Suppressor macrophage treated with lipopolysaccharide for 1 hour (primary cell): ENCODE data around the gene PITX1.
"Not testable (repeated sequence)": the region's sequence is repeated elsewhere in the genome, so short reads cannot be mapped to it uniquely, and the experiment has no call there.

Source experiments
- DNase-seq, 3 donors: peaks; one replicate each; pipeline ENCODE4 v3.0.0-alpha.2; 2020 to 2022

Gene PITX1

DNA sequence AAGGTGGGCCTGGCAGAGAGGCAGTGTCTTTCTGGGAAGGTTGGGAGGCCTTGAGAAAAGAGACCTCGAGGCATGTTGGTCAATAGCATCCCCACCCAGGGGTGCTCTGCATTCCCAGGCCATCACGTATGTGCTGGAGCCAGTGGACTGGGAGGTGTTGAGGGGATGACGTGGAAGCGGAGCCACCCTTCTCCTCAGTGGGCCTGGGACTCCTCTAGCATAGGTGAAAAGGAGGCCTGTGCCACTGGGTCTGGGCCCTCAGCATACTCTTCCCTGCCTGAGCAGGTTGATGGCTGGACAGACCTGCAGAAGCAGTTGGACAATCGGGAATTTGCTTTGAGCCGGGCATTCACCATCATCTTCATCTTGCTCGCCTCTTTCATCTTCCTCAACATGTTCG is 25.5 kb downstream of the PITX1 start:
- DNase-seq: no peak

DNA sequence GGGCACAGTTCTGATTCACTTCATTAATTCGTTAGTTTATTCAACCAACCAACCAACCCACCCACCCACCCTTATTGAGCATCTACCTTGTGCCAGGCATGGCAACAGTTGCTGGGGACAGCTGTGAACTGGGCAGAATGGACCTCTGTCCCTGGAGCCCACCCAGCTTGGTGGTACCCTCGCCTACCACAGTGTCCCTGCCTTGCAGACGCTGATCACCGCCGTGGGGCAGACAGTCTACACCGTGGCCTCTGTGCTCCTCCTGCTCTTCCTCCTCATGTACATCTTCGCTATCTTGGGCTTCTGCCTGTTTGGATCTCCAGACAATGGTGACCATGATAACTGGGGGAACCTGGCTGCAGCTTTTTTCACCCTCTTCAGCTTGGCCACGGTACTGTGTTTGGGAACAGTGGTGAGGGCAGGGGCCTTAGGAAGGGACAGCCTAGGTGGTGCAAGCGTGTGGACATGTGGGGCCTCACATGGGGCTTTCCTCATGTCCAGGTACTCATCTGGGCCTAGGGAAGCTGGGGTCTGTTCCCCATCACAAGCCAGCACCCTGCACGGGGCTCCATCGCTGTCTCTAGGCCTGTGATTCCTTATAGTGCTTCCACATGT is 26.2 kb downstream of the PITX1 start:
- DNase-seq: no peak

DNA sequence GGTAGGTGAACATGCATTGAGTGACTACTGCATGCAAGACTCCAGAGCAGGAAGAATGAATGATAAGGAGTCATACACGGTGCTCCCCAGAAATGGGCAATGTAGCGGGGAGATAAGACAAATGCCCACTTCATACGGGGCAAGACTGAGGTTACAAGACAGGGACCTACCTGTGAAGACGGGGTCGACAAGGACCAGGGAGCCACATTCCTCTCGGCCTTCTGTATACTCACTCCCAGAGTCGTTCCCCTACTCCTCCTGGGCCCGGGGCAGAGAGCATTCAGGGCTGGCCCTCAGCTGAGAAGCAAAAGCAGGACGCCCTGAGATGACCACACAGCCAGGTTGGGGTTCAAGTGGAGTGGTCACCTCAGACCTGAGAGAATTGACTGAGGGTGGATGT is 26.7 kb downstream of the PITX1 start:
- no peak for DNase-seq

DNA sequence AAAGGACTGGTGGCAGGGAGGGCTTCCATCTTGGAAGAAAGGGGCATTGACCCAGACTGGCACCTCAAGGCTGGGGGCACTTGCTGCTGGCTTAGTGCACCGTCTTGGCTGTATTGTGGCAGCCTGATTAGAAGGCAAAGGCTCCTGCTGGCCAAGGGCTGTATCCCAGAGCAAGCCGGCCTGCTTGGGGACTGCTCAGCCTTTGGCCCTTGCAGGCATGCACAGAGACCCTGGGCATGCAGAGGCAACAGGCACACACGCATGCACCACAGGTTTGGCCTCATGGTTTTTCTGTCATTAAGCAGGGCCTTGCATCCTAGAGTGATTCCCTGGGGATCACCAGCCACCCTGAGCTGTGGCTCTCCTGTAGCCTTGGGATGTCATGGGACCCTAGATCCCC is 29.0 kb downstream of the PITX1 start:
- DNase-seq: no peak

DNA sequence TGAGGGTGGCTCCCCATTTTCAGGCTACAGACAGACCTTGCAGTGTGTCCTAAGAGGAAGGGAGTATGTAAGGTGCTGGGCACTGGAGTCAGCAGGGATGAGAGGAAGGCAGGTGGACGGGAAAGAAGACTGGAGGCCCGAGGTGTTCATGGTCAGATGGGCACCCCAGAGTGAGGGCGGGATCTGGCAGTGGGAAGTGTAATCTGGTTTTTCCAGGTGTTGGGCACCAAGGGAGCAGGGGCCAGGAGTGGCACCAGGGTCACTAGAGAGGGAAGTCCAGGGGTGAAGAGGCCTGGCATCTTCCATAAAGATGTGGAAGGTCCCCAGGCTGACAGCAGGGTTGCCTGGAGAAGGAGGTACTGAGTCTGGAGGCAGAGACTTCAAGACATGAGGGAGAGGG is 29.7 kb downstream of the PITX1 start:
- no peak for DNase-seq

DNA sequence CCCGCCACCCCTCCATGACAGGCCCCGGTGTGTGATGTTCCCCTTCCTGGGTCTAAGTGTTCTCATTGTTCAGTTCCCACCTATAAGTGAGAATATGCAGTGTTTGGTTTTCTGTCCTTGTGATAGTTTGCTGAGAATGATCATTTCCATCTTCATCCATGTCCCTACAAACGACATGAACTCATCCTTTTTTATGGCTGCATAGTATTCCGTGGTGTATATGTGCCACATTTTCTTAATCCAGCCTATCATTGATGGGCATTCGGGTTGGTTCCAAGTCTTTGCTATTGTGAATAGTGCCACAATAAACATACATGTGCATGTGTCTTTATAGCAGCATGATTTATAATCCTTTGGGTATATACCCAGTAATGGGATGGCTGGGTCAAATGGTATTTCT is 36.0 kb downstream of the PITX1 start:
- DNase-seq: not testable (repeated sequence)

DNA sequence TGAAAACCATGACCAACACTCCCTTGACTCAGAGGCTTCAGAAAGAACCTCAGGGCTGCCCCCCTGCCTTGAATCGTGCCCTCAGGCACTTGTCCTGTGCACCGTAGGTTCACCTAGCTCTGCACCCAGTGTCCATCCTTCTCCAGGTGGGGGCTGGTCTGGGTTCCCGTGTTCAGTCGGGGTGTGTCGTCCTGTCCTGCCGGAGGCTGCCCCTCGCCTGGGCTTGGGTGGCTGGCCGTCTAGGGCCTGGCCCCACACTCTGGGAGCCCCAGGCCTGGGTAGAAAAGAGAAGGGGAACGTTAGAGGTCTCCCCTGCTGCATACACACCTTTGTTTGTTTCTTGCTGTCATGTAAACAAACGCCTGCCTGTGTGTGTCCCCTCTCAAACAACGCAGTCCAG is 37.0 kb downstream of the PITX1 start:
- DNase-seq: no peak

DNA sequence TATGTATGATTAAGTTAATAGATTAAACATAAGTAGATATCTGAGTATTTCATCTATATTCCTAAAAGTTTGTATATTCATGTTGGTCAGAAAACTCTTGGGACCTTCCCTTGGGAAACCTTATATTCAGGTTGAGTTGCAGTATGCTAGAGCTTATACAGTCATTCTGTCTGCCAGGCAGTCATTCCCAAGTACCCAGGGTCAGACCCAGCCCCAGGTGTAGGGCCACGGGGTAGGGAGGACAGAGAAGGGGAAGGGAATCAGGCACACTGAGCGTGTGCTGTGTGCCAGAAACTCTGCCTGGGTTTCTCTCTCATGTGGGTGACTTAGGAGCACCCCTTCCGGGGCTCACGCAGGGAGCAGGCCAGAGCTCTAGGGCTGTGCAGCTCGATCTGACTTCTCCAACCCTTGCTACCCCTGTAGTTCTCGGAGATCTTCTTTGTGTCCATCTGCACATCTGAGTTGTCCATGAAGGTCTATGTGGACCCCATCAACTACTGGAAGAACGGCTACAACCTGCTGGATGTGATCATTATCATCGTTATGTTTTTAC is 38.1 kb downstream of the PITX1 start:
- no peak for DNase-seq

DNA sequence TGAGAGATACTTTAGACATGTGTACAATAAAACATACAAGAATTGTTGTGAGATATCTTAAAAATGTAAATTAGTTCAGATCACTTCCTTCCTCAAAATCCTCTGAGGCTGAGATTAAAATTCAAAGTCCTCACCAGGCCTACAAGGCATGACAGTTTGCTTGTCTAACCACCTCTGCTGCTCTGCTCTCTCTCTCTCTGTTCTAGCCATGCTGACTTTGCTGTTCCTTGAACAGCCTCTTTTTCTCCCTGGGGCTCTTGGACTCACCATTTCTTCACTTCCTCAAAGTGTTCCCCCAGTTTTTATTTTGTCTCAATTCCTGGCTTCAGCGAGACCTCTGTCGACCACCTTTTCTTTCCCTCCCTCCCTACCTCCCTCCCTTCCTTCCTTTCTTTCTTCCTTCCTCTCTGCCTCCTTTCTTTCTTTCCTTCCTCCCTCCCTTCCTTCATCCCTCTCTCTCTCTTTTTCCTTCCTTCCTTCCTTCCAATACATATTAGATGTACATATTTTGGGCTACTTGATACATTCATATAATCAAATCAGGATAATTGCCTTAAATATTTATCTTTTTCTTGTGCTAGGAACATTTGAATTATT is 39.4 kb downstream of the PITX1 start:
- peak; percentile 3 to 24 (median 24) for DNase-seq

DNA sequence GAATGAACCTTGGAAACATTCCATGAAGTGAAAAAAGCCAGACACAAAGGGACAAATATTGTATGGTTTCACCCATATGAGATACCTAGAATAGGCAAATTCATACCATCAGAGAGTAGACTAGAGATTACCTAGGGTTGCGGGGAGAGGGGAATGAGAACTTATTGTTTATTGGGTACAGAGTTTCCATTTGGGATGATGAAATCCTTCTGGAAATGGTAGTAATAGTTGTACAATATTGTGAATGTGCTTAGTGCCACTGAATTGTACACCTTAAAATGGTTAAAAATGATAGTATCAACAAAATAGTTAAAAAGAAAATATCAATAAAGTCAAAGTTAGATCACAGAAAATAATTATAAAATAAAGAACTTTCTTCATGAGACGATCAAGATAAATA is 40.9 kb downstream of the PITX1 start:
- DNase-seq: no peak

DNA sequence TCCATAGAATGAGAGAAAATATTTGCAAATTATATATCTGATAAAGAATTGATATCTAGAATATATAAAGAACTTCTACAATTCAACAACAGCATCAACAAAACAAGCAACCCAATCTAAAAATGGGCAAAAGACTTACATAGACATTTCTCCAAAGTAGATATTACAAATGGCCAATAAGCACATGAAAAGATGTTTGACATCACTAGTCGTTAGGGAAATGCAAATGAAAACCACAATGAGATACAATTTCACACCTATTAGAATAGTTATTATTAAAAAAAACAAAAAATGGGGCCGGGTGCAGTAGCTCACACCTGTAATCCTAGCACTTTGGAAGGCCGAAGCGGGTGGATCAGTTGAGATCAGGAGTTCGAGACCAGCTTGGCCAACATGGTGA is 41.9 kb downstream of the PITX1 start:
- DNase-seq: no peak

DNA sequence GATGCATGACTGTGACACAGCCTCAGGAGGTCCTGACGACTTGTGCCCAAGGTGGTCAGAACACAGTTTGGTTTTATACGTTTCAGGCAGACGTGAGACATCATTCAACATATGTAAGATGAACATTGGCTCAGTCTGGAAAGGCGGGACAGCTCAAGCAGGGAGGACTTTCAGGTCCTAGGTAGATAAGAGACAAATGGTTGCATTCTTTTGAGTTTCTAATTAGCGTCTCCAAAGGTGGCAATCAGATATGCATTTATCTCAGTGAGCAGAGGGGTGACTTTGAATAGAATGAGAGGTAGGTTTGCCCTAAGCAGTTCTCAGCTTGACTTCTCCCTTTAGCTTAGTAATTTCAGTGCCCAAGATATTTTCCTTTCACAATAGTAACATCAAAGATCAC is 43.8 kb downstream of the PITX1 start:
- DNase-seq: not testable (repeated sequence)

DNA sequence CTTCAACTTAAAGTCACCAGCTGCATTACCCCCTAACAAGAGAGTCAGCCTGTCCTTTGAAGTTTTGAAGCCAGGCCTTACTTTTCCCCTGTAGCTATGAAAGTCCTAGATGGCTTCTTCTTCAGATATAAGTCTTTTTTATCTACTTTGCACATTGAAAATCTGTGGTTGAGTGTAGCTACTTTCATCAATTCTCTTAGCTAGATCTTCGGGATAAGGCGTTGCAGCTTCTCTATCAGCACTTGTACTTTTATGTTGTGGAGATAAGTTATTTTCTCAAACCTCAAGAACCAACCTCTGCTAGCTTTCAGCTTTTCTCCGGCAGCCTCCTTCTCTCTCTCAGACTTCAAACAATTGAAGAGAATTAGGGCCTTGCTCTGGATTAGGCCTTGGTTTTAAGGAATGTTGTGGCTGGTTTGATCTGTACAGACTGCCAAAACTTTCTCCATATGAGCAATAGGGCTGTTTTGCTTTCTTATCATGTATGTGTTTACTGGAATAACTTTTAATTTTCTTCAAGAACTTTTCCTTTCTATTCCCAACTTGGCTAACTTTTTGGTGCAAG is 44.7 kb downstream of the PITX1 start:
- DNase-seq: no peak

DNA sequence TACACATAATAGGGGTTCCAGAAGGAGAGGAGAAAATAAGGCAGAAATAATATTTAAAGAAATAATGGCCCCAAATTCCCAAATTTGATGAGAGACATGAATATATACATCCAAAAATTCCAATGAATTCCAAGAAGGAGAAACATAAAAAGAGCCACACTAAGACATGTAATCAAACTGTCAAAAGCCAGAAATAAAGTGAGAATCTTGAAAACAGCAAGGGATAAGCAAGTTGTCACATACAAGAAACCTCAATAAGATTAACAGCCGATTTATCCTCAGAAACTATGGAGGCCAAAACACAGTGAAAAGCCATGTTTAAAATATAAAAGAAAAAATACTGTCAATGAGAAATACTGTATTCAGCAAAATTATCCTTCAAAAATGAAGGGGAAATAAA is 51.8 kb downstream of the PITX1 start:
- no peak for DNase-seq

DNA sequence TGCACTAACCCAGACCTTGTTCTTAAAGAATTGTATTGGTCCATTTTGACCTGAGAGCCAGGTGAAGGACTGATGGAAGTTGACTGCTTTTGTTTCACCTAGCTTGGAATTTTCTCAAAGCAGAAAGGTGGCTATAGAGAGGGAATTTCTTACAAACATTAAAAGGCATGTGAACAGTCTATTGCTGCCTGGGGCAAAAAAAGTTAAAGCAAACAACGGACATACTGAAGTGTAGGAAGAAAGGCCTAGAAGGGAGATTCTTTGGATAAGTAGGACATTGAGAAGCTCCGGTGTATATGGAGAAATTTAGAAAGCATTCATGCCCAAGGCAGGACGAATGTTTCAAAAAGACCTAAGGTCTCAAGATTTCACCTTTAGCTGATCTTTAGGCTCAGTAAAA is 54.6 kb downstream of the PITX1 start:
- DNase-seq: no peak
